SKM-1 treated with dmso at 0.1 percent for 144 hours (cell line): ENCODE results near the gene PTN.

ENCODE experiments used
- DNase-seq: peaks from one replicate; lab custom pipeline; 2025; ENCODE audit not compliant: unreplicated experiment; lab: John Stamatoyannopoulos, UW

Gene PTN

DNA sequence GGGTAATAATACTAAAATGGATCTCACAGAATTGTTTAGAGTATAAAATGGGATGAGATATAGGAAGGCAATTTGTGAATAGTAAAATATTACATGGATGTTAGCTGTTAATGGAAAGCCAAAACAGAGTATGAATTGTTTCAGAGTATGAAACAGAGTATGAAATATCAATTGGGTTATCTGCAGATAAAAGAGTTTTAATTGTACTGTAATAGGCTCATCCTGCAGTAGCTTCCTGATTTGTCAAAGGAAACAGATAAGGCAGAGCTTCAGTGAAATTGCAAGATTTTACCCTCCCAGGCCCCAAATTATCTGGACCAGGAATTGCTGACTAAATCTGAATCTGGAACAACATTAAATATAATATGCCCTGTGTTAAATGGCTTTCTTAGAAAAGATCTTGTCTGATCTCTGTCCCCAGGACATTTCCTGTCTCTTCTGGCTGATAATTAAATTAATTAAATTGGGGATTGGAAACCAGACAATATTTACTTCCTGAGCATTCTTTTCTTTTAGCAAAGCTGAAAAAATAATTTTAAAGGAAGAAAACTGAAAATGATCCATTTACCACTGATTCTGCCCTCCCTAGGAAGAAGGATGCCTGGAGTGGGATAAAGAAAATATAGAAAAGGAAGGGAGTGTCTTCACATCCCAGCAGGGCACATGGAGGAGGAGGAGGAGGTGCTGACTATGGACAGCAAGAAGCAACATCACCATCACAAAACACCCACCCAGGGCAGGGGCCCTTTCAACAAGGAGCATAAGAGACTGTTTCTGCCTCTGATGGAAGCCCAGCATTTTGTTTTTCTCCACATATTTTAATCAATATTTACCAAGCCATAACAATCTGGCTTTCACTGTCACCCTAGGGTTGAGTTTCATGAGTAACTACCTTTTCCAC lies 18.5 kb downstream of the PTN start:
- no peak for DNase-seq

DNA sequence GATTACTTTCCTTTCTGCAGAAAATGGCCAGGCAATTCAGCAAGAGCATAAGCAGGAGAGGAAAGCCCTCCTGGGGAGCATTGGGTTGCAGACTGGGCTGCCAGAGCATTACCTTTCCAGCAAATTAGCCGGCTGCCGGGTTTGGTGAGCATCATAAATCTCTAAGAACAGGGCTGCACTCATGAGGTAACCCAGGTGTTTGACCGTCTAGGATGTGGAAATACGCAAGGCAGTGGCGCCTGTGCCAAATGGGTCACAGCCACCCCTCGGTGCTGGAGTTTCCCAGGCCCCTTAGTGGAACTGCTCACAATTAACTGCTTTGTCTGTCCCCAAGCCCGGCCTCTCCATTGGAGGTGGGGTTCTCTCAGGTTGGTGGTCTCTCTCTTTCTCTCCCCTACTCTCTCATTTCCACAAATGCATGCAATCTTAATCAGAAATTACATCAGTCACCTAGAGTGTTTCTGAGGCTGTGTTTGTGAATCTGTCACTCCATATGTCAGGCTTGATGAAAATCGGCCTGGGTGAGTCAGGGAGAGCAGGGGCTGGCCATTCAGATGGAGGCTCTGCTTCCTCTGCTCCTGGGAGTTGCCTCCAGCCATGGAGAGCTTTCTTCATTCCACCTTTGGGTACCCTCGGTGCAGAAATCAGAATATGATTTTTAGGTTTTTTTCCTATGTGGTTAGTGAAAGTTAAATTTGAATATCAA lies 26.7 kb downstream of the PTN start:
- DNase-seq, result no peak

GRCh38 chr7:137313201-137313600 lies 30.3 kb downstream of the PTN start:
- no peak for DNase-seq

DNA sequence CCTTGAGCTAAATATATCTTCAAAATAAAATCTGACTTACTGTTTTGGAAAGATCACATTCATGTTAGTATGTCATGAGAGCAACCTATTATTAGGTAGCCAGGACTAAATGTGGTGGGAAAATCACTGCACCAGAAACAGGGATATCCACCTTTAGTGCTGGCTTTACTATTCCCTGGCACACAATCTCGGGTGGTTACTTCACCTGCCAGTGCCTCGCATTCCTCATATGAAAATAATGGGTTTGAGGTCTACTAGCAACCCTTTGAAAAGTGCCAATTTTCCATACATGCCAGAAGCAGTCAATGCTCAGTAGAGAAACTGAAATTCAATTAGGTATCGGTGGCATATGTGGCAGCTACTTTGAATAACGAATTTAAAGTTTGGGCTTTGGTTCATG lies 36.8 kb downstream of the PTN start:
- no peak for DNase-seq

DNA sequence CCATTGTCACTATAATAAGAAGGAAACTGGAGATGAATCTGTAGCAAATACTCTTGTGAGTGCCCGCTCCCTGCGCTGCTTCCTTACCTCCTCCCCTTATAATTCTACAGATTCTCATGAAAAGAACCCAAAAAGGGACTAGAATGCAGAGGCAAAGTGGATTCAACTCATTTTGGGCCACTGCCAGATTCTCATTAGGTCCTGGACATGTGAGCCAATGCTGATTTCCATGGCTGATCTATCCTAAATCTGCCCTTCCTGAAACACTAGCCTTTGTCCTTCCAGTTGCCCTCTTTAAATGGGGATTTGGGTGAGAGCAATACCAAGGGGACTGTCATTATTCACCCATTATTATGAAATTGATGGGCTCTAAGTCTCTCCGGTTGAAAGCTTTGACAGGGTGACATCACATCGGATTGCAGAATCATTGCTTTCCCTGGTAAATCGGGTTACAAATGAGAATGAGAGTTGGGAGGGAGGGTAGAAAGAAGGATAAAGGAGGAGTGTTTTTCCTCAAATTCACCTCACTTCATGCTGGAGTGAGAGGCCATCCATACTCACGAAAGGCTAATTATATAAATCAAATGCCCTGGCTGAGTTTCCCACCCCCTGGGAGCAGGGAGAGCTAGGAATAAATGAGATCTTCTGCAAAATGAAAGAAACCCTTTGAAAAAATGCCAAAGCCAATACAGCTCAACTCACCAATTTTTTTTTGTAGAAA lies 37.5 kb downstream of the PTN start:
- no peak for DNase-seq

- DNase-seq, result no peak
These were observed 38.8 kb downstream of the PTN start for GRCh38 chr7:137304624-137305235.

DNA sequence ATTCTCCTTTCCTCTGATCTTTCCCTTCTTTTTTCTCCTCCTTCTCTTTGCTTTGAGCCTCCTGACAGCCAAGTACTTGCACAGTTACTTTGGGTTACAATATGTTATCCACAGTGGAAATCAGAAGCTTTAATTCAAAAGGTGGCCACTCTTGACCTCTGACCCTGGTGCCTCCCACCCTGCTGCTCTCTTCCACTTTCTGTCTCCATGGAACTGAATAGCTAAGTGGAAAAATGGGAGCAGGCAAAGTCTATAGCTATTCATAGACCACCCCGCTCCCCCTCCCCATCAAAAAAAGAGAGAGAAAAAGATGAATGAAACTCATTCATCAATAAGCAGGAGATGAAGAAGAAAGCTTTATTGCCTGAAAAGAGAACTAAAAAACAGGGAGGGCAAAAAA lies 39.4 kb downstream of the PTN start:
- DNase-seq, result no peak

- DNase-seq, result no peak
These were observed 41.5 kb downstream of the PTN start for GRCh38 chr7:137302081-137302480.

GRCh38 chr7:137298464-137298794 lies 45.1 kb downstream of the PTN start:
- DNase-seq, result no peak

- DNase-seq, result no peak
These were observed 45.7 kb downstream of the PTN start for GRCh38 chr7:137297551-137298463.

- DNase-seq, result no peak
These were observed 47.0 kb downstream of the PTN start for GRCh38 chr7:137296576-137296975.

DNA sequence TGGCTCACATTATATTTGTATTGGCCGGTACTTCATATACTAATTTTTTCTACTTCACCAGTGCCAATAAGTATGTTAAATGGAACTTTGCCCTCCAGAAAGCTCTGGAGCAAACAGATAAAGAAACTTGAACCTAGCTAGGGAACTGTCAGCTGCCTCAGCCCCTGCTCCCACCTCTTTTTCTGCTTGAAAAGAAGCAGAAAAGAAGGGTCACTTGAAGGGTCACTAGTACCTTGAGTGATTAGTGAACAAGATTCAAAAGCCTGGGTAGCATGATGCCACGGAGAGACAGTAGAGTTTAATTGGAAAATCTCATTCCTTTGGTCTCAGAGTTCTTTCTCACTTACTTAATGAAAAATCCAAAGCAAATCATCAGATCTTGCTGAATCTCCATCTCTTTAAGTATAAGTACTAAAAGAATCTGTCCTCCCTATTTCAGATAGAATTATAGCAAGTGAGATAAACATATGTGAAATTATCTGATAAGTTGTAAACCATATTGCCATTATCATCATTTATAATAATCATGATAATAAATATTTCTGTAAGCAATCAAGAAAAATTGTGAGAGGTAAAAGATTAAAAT lies 47.7 kb downstream of the PTN start:
- DNase-seq, result no peak

DNA sequence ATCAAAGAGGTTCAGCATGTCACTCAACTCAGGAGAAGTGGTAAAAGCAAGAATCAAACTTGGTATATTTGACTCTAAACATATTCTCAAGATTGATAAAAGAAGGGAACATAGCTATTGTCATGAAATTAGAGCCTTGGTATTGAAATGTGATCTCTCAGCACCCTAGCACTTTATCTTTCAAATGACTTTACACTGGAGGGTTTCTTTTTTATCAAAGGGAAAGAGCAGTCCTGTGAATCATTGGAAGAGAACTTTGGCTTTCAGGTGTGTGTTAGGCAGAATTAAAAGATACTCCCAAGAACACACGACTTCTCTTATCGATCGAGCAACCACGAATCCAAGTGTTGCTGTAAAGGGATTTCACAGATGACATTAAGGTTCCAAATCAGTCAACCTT lies 54.4 kb downstream of the PTN start:
- no peak for DNase-seq

- no peak for DNase-seq
These were observed 55.8 kb downstream of the PTN start for GRCh38 chr7:137287651-137288258.

GRCh38 chr7:137283153-137283552 lies 60.4 kb downstream of the PTN start:
- DNase-seq, result no peak

- DNase-seq, result no peak
These were observed 61.5 kb downstream of the PTN start for GRCh38 chr7:137282043-137282442.

DNA sequence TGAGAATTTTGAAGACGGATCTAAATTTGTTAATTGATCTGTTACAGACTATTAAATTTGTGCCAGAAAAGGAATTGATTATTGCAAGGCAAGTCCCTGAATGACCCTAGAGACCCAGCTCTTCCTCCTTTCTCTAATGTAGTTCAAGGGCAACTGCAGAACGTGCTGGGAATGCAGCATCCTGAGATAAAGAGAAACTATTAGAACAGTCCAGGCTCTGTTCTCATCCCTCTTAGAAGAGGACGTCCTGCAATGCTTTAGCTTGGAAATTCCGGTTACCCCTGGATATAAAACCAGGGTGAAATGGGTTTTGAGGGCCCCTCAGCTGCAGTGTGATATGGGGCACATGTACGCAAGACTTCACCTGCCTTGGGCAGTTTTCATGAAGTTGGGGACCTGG lies 67.3 kb downstream of the PTN start:
- no peak for DNase-seq

- no peak for DNase-seq
These were observed 71.3 kb downstream of the PTN start for GRCh38 chr7:137272249-137272648.

- DNase-seq, result no peak
These were observed 74.3 kb downstream of the PTN start for GRCh38 chr7:137269240-137269639.
